Endothelial cell of hepatic sinusoid (primary cell): ENCODE measurements around the gene TFPI.
"Not testable (repeated sequence)": the region's sequence is repeated elsewhere in the genome, so short reads cannot be mapped to it uniquely, and the experiment has no call there.

Source experiments
- in situ Hi-C: cut with HindIII; loops from 2 replicates; pipeline ENCODE4 v1.10.0; 2017; ENCODE audit warnings: low sequenced_read_pairs

Gene TFPI

GRCh38 chr2:187554011-187554703 lies at the start of gene TFPI:
Gene TFPI, minus strand, starts transcription at chr2:187554435. Its CDS starts 50,667 bp downstream, at chr2:187503768.
- in situ Hi-C loops, result no loop called here

- in situ Hi-C loops, result no loop called here
These were observed 40.6 kb upstream of the TFPI start for GRCh38 chr2:187594801-187595200.

- in situ Hi-C loops, result no loop called here
These were observed 39.5 kb upstream of the TFPI start for GRCh38 chr2:187593697-187594096.

- in situ Hi-C loops, result no loop called here
These were observed 38.9 kb upstream of the TFPI start for GRCh38 chr2:187593098-187593497.

DNA sequence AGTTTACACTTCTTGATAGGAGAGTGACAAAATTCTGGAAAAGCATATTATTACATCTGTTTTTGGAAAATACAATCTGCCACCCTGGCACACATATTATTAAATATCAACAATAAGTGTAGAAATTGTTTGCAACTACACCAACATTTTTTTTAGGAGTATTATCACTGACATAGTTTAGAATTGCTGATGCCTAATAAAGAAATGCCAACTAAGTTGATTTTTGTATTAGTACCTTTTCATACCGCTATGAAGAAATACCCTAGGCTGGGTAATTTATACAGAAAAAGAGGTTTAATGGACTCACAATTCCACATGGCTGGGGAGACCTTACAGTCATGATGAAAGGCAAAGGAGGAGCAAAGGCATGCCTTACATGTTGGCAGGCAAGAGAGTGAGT lies 35.9 kb upstream of the TFPI start:
- in situ Hi-C loops, result no loop called here

- in situ Hi-C loops, result loop anchor here (10.0 kb wide), 1 partner anchor 249 kb away; no protein-coding TSS in a partner anchor
These were observed 31.9 kb upstream of the TFPI start for GRCh38 chr2:187586011-187586641.

DNA sequence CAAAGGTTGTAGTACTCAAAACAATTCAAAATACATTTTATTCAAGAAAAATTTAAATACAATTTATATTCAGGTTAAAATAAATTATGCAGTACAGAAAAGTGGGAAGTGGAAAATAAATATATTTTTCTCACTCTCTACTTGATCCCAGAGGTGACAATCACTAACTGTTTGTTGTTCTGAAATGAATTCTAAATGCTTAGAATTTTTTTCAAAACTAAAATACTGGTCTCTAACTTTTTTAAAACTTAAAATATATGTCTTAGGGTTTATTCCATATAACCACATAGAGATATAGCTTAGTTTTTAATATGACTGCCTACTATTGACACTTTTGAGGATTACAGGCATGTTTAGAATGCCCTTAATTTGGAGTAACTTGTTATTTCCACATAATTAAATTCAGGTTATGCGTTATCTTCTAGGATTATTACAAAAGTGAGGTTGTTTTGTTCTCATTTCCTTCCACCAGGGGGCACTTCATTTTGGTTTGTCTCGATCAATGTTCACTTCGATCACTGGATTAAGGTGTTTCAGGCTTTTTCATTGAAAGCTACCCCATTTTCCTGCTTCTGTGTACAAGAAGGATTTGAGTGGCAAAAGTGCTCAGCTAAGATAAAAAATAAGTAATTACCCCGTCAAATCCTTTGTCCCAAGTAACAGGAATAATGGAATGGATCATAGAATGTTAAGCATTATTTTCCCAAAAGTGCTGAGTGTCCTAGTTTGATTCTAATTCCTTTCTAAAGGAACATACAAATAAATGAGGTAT lies 27.1 kb upstream of the TFPI start:
- in situ Hi-C loops, result loop anchor here (10.0 kb wide), 1 partner anchor 253 kb away; no protein-coding TSS in a partner anchor

DNA sequence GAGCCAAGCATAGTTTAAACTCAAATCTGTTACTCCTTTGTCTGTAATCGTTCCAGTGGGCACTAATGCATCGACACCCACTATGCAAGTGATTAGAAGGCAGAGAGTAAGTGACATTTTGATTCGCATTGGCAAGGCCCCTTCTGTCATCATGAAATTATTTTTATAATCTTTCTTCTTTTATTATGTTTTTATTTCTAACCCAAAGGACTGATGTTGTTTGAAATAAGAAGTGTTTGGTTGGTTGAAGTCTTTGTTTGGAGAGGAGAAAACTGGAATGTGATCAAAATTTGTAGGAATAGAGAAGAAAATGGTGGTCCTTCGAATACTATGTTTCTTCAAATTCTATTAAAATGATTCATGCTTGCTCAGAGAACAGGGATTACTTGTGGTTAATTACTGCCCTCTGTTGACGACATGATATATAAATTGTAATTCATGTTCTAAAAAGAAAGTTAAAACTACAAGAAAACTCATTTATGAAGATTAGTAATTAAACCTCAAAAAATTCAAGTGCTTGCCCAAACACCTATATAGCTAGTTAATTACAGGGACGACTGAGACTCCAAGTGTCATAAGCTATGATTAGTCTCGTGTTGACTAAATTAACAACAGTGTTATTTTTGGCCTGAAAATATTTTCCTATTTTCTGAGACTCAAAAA lies 26.4 kb upstream of the TFPI start:
- in situ Hi-C loops, result loop anchor here (10.0 kb wide), 1 partner anchor 254 kb away; no protein-coding TSS in a partner anchor

GRCh38 chr2:187577310-187577709 lies 23.1 kb upstream of the TFPI start:
- in situ Hi-C loops, result no loop called here

DNA sequence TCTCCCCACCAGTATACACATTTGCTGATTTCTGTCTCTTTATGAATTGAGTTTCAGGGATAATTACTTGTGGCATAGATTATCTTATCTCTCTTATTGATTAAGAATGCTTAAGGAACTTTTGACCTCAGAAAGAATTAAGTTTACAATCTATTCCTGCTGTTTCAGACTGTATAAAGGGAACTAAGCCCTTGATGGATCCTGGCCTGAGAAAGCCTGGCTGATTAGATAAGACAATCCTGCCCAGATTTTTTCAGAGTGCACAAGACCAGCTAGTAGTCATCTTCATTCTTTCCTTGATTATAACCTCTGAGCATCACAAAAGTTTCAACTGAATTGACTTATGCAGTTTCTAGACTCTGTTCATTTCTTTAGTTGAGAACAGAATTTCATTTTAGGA lies 22.7 kb upstream of the TFPI start:
- in situ Hi-C loops, result no loop called here

DNA sequence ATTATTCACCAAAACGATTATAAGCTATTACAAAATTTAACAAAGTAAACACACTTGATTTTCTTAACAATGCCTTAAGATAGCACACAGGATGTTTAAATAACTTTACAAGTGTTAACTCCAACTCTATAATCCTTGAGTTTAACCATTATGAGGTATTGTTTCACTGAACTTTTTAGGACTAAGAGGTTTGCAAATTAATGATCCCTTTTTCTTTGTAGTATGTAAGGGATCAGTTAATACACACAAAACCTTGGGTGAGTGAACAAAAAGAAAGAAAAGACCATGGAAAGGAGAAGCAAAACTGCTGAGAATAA lies 21.5 kb upstream of the TFPI start:
- in situ Hi-C loops, result no loop called here

- in situ Hi-C loops, result no loop called here
These were observed 20.9 kb upstream of the TFPI start for GRCh38 chr2:187574969-187575750.

GRCh38 chr2:187573722-187574121 lies 19.5 kb upstream of the TFPI start:
- in situ Hi-C loops, result no loop called here

DNA sequence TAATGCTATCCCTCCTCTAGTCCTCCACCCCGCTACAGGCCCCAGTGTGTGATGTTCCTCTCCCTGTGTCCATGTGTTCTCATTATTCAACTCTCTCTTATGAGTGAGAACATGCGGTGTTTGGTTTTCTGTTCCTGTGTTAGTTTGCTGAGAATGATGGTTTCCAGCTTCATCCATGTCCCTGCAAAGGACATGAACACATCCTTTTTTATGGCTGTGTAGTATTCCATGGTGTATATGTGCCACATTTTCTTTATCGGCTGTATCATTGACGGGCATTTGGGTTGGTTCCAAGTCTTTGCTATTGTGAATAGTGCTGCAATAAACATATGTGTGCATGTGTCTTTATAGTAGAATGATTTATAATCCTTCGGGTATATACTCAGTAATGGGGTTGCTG lies 17.8 kb upstream of the TFPI start:
- in situ Hi-C loops, result not testable (repeated sequence)

DNA sequence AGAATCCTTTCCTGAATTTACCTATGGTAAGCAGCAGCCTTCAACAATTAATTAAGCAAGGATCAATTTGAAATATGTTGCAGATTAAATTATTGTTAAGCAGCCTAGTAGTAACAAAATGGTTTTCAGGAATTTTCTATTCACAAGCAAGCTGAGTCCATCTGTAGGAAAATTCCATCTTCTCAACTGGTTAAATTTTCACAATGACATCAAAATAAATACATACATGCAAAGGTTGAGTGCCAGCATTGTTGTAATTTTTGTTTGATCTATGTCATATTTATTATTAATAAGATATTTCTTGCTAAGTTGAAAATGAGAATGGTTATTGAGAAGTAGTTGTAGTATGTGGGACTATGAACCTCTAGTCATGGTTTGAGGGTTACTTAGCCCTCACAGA lies 15.3 kb upstream of the TFPI start:
- in situ Hi-C loops, result no loop called here

DNA sequence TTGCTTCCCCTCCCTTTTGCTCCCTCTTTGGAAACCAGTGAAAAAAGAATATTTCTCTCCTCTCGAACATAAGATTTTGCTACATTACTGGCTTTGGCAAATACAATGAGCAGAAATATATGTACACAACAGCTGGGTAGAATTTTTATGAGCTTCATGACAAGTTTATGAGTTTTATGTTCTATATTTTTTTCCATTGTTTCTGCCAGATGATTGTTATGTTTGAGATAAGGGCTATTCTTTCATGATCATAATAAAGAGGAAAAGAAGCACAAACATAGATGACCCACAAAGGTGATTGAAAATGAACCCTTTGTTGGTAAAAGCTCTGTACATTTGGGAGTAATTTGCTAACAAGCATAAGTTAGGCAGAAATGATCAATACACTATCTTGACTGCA lies 14.8 kb upstream of the TFPI start:
- in situ Hi-C loops, result no loop called here

GRCh38 chr2:187567126-187567525 lies 12.9 kb upstream of the TFPI start:
- in situ Hi-C loops, result no loop called here

DNA sequence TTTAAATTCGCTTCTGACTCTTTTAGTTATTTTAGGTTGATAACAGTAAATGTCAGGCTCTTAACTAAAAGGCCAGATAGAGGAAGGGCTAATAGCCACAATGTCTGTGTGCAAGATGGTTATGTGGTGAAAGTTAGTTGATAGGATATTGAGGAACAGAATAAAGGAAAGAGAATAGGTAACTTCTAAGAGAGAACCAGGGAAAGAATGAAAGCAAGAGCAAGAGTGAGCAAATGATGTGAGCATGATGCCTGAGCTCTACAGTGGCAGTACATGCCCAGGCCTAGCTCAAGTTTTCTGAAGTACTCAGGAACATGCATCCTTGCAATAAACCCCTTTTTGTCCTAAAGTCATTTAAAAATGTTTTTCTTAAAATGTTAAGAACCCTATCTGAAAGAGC lies 12.5 kb upstream of the TFPI start:
- in situ Hi-C loops, result no loop called here

DNA sequence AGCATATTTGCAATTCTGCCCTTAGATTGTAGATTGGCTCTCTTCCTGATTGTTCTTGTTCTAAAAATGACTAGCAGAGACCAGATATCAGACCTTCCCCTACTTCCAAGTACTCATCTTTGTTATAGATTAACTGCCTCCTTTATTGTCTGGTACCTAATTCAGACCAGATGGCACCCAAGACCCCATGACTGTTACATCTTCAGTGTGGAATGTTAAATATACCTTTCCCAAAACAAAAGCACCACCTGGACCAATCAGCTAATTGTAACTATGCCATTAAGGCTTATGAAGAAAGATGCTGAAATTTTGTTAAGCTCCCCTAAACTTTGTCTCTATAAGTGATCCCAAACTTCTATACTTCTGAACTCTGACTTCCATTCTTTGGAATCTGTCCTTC lies 12.0 kb upstream of the TFPI start:
- in situ Hi-C loops, result no loop called here

- in situ Hi-C loops, result not testable (repeated sequence)
These were observed 11.4 kb upstream of the TFPI start for GRCh38 chr2:187565618-187566017.

DNA sequence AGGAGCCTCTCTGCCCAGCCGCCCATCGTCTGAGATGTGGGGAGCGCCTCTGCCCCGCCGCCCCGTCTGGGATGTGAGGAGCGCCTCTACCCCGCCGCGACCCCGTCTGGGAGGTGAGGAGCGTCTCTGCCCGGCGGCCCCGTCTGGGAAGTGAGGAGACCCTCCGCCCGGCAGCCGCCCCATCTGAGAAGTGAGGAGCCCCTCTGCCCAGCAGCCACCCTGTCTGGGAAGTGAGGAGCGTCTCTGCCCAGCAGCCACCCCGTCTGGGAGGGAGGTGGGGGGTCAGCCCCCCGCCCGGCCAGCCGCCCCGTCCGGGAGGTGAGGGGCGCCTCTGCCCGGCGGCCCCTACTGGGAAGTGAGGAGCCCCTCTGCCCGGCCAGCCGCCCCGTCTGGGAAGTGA lies 2.3 kb upstream of the TFPI start:
- in situ Hi-C loops, result not testable (repeated sequence)
